NCI-H748 (cell line): Measurements from ENCODE around the gene SIK3.
A peak's percentile ranks its signal among the peaks of the same experiment; 100 is the strongest.

Experiments
- DNase-seq: peaks from one replicate; lab custom pipeline; 2025; ENCODE audit not compliant: unreplicated experiment; lab: John Stamatoyannopoulos, UW

The SIK3 gene

DNA sequence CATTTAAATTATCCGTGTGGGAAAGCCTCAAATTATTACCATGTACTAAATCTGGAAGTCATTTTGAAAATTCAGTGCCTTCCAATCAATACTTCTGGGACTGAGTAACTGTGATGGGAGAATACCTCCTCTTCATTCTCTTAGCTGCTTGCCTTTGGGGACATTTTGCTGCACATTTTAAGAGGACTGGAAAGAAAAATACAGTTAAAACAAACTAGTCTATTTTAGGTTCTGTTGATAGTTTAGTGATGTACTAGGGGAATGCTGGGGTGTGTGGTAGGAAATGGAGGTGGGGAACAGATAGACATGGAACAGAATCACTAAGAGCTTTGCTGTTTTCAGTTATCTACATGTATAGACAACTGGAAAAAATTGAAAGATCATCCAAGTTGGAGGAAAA lies 195.1 kb downstream of the SIK3 start:
- no peak for DNase-seq

- no peak for DNase-seq
These were observed 196.1 kb downstream of the SIK3 start for GRCh38 chr11:116901964-116902688.

DNA sequence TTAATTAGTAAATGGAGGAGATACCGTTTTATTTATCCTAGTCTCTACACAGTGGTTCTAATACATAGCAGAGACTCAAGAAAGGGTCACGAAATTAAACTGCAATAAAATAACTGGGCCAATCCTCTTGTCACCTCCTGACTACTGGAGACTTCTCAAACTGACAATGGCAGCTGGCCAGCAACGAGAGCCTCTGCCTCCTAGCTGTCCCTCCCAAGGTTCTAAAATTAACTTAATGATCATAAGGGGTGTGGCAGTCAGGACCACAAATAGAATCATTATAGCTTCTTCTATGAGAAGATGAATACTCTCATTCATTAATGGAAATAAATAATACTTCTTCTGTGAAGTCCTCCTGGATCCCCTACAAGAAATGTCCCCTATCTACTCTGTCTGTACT lies 197.0 kb downstream of the SIK3 start:
- DNase-seq: no peak

- DNase-seq: no peak
These were observed 202.0 kb downstream of the SIK3 start for GRCh38 chr11:116896211-116896610.

DNA sequence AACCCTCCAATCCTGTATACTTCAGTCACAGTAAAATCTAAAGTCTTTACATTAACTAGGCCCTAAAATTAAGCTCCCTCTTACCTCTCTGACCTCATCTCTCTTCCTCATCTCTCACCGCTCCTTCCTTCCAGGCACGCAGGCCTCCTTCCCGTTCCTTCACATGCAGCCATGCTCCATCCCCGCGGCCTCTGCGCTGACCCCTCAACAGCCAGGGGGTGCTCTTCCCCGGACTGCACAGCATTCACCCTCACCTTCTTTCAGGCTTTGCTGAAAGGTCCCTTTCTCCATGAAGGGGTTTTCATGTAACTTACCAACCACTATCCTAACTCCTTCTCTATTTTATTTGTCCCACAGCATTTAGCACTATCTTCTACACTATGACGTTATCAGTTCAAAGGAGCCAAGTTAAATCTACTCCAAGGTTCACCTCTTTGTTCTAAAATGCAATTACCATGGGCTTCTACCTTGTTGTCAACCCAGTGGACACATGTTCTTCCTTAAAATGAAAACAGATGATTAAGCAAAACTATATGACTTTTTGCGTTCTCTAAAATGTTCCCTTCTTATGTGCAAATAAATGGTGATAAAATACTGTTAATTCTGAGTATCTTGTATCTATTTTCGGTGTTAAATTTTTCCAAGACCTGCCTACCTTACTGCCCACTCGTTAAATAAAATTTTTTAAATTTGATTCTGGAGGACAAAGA lies 203.0 kb downstream of the SIK3 start:
- no peak for DNase-seq

DNA sequence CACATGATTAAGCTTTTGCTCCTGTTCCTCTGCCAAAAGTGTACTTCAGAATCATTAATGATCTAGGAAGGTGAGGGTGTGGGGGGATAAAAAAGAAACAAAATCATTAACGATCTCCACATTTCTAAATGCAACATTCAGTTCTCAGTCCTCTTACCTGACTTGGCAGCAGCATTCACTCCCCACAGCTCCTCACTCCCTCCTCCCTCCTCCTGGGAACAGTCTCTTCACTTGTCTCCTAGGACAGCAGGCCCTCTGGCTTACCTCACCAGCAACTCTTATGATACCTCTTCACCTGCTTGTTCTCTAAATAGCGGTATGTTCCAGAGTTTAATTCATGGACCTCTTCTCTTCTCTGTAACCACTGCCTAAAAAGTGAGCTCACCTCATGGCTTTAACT lies 204.3 kb downstream of the SIK3 start:
- DNase-seq: no peak

GRCh38 chr11:116893437-116893836 lies 204.8 kb downstream of the SIK3 start:
- no peak for DNase-seq

DNA sequence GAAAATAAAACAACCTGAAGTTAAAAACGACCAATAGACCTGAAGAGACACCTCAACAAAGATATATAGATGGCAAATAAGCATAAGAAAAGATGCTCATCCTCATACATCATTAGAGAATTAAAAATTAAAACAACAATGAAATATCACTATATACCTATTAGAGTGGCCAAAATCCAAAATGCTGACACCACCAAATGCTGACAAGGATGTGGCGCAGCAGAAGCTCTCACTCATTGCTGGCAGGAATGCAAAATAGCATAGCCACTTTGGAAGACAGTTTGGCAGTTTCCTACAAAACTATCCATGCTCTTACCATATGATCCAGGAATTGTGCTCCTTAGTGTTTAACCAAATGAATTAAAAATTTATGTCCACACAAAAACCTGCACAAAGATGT lies 205.9 kb downstream of the SIK3 start:
- no peak for DNase-seq

DNA sequence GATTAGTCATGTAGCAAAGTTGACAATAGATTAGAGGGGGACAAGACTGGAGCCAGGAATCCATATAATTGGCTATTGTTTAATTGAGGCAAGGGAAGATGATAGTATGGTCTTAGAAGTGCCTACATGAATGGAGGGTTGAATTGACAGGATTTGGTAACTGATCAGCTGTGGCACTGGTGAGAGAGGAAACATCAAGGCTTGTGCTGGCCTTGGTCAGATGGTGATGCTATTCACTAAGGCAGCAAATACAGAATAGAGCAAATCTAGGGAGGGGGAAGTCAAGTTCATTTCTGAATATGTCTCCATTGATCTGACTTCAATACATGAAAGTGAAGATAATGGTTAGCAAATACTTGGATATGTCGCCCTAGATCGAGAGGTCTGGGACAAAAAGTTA lies 206.5 kb downstream of the SIK3 start:
- no peak for DNase-seq

DNA sequence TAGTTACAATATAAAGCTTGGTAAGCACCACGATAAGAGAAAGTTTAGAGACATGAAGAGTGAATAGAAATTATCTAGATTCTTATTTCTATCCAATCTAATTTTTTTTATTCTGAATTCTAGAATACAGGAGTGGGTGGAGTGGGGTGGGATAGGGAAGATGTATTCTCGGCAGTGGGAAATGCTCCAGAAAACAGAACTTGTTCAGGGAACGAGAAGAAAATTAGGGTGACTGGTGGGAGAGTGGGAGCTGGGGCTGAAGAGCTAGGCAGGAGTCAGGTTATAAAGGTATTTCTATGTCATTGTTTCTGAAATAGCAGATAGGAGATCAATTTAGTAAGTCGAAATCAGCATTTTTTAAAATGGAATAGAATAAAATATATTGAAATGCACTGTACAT lies 207.6 kb downstream of the SIK3 start:
- DNase-seq: no peak

DNA sequence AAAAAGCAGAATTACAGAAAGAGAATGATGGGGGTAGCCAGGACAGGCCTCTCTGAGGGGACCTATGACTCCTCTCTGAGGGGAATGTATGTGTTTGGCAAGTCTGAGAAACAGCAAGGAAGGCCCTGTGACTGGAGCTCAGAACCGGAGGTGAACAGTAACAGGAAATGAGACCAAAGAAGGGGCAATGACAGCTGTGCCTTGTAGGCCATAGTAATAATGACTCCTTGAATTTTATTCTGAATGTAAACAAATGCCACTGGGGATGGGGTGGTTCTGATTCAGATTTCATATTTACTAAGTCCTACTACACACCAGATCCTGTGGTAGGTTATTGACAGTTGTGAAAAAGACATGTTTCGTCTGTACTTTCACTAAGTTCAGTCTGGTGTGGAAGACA lies 208.0 kb downstream of the SIK3 start:
- no peak for DNase-seq

GRCh38 chr11:116888884-116889549 lies 209.2 kb downstream of the SIK3 start:
- no peak for DNase-seq

GRCh38 chr11:116888024-116888423 lies 210.2 kb downstream of the SIK3 start:
- no peak for DNase-seq

DNA sequence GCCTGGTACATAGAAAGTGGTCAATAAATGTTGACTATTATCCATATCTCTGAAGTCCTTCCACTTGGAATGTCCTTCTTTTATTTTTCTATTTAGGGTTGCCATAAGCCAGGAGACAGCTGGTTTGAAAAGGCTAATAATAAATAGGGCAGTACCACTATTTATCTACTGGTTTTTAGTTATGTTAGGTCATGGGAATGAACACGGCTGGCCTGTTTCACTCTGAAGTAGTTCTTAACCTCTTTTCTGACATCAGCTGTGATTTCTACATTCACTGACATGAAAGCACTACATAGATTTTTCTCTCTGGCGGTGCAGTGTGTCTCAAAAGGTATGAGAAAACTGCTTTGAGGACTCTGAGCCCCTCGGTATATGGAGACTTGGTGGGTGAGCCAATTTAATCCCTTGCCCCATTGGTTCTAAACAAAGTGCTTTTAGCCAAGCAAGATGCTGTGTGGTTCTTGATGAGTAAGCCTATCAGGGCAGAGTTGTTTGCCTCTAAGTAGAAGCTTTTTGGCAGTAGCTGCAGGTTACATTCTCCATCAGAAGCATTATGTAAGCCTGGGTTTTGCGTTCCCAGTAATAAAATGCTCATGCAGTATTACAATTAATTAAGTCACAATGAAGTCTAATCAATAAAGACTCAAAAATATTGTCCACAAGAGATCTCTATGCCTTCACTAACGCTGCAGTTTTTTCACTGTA lies 212.1 kb downstream of the SIK3 start:
- DNase-seq: no peak

GRCh38 chr11:116882386-116882785 lies 215.8 kb downstream of the SIK3 start:
- DNase-seq: no peak

DNA sequence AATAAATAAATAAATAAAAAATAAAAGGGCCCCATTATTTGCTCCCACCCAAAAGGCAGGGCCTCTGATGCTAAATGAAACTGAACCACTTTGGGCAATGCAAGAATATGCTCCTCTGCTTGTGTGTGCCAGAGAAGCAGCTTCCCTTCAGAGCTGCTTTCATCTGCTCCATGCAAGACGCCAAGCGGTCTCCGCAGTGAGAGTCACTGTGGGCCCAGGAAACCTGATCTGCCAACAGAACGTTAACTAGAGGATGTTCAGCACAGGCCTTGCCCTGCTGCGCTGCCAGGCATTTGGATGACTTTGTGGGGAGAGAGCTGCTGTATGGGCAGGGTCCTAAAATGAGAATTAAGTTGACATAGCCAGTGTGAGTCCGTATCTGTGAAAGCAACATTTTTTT lies 217.1 kb downstream of the SIK3 start:
- DNase-seq: no peak

GRCh38 chr11:116879800-116880625 lies 218.2 kb downstream of the SIK3 start:
- peak; percentile 44 for DNase-seq

- DNase-seq: no peak
These were observed 221.6 kb downstream of the SIK3 start for GRCh38 chr11:116876656-116877055.

DNA sequence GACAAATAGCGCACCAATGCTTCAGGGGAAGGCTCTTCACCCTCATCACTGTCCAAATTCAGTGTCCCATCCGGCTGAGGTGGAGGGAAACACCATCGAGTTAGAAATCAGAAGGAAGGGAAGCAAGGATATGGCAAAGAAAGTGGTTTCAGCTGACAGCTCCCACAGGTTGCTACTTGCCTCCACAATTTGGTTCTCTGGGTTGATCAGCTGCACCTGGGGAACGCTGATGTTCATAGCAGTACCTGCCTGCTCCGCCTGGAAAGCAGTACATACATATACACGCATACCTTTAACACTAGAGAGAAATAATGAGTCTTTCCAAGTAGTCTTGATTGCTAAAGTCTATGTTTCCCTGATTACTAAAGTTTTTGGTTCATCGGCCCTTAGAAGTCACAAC lies 223.0 kb downstream of the SIK3 start:
- DNase-seq: no peak

GRCh38 chr11:116874251-116874650 lies 224.0 kb downstream of the SIK3 start:
- DNase-seq: no peak

- no peak for DNase-seq
These were observed 224.8 kb downstream of the SIK3 start for GRCh38 chr11:116873381-116873780.
